Transverse colon (tissue), 4 donors: ENCODE results near the gene LAMTOR4. TPM values are rescaled to one million over a fixed set of nuclear protein-coding genes. Genes with fewer than 3 reads are reported as not detected.

Experiments used
- DNase-seq: peaks from one replicate; pipeline ENCODE4 v3.0.0-alpha.2; 2019
- H3K27ac ChIP-seq, 4 donors: fragments of 200-600 bp; sonication (generic); 2 replicates each; pipeline ENCODE4 v1.5.1; 2016 to 2018; ENCODE audit warnings: inconsistent platforms in 4 of 4
- H3K27me3 ChIP-seq: fragments of 200-600 bp; sonication (generic); 2 replicates; pipeline ENCODE4 v1.5.1; 2017; ENCODE audit warnings: inconsistent platforms
- H3K36me3 ChIP-seq, 4 donors: fragments of 200-600 bp; sonication (generic); 2 replicates each; pipeline ENCODE4 v1.5.1; 2017 to 2019; ENCODE audit warnings: inconsistent platforms in 4 of 4
- H3K4me1 ChIP-seq, 4 donors: fragments of 200-600 bp; sonication (generic); 2 replicates each; pipeline ENCODE4 v1.5.1; 2017 to 2020; ENCODE audit warnings: inconsistent platforms in 4 of 4
- H3K4me3 ChIP-seq, 4 donors: fragments of 200-600 bp; sonication (generic); 1 replicate in 1 of 4; 2 replicates in 3 of 4; pipeline versions ENCODE4 v1.5.1 to v1.6.1; 2017 to 2019; ENCODE audit warnings: inconsistent platforms in 4 of 4
- H3K9me3 ChIP-seq, 2 donors: fragments of 200-600 bp; sonication (generic); 2 replicates each; pipeline ENCODE4 v1.5.1; 2017 to 2019; ENCODE audit warnings: inconsistent platforms in 2 of 2
- CTCF ChIP-seq, 5 experiments: fragments of 200-600 bp in 3 of 5; fragments of 450-650 bp in 2 of 5; sonication (generic) in 3 of 5; IDR thresholded peaks; 1 replicate in 2 of 5; 2 replicates in 3 of 5; pipeline ENCODE4 v1.5.1; 2016 to 2017; ENCODE audit warnings: antibody characterized with exemption in 5 of 5, inconsistent platforms in 3 of 5, mild to moderate bottlenecking in 2 of 5, moderate library complexity in 1 of 5
- EP300 ChIP-seq: sonication (generic); formaldehyde crosslinking; IDR thresholded peaks from one replicate; pipeline ENCODE4 v1.6.1; 2017; ENCODE audit warnings: antibody characterized with exemption, low read depth
- POLR2A ChIP-seq: fragments of 450-650 bp; IDR thresholded peaks from one replicate; pipeline ENCODE4 v1.6.1; 2016; ENCODE audit warnings: antibody characterized with exemption, mild to moderate bottlenecking, moderate library complexity
- POLR2AphosphoS5 ChIP-seq, 3 donors: sonication (generic); formaldehyde crosslinking; IDR thresholded peaks; one replicate each; pipeline ENCODE4 v1.6.1; 2016; ENCODE audit warnings: antibody characterized with exemption in 3 of 3
- WGBS, 2 donors: methylation state at CpG; one replicate each; pipeline ENCODE4 v1.1.5; 2018; ENCODE audit warnings: low coverage in 1 of 2; 5-methylcytosine and 5-hydroxymethylcytosine counted together
- in situ Hi-C, 4 donors: fragments of 200-750 bp; cut with MboI; loops; one replicate each; pipeline versions ENCODE4 v1.15.0 to v1.15.1; 2017; ENCODE audit warnings: low sequenced_read_pairs in 3 of 4, low pct_ligation_motif_present in 1 of 4, low pct_unique_long_range_greater_than_20kb in 1 of 4
- intact Hi-C: fragments of 100-400 bp; cut with DNase I; formaldehyde crosslinking; loops from one replicate; pipeline ENCODE4 v1.15.1; 2023; ENCODE audit warnings: low total_unique reads
- total RNA-seq, 4 donors: library from RNA; depleted of rRNA; stranded (reverse); fragments of >200 nt; gene quantifications; one replicate each; pipeline ENCODE4 v1.1.0, GENCODE V29; 2016

The LAMTOR4 gene
- total RNA-seq, 4 donors from 2014 or later: 105 to 403 (median 256) TPM

DNA sequence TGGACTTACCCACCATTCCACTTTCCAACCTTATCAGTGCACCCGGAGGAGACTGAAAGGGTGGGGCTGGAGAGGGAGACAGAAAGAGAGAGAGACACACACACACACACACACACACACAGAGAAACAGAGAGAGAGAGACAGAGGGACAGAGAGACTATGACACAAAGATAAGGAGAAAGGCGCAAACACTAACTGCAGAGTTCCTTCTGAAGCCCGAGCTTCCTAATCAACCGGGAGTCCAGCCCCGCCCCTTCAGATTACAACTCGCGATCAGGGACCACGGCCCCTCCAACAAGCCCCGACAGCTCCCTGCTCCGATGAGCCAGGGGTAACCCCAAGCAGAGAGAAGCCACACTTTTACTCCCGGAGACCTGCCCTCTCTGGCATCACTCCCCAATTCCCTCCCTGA, 19.2 kb downstream of the LAMTOR4 start:
- Histone ChIP-seq H3K4me1 (peaks cover 10 to 45% (median 34%) of the 10 kb centered on the region in 4 donors), H3K9me3 (no peaks in the 10 kb centered on the region), H3K27ac (peak overlapping the region; percentile 78 to 85 (median 80)), H3K27me3 (peaks cover 16% of the 10 kb centered on the region), H3K36me3 (no peaks in the 10 kb centered on the region), H3K4me3 (peak overlapping the region; percentile 33 to 51 (median 36))
- WGBS, 2 donors: 2% methylated on average over 11 of the region's 11 CpGs; no CpG with 5 or more reads in 1 of the 2 donors
- TF ChIP-seq POLR2A (peak; percentile 14), POLR2AphosphoS5 (IDR thresholded peaks at IDR 0.05) (no peak)
- in situ Hi-C loops (no loop called here), intact Hi-C loops (no loop called here)
- peak; percentile 40 for DNase-seq

GRCh38 chr7:100169147-100169850, 20.6 kb downstream of the LAMTOR4 start:
- intact Hi-C loops: no loop called here
- H3K27ac ChIP-seq: peak overlapping the region; percentile 78 to 85 (median 80)
- H3K4me3 ChIP-seq: no peak overlapping the region
- in situ Hi-C loops: no loop called here
- H3K36me3 ChIP-seq: no peaks in the 10 kb centered on the region
- TF ChIP-seq POLR2A (no peak), EP300 (no peak)
- WGBS, 2 donors: 83 to 85% methylated on average over 7 to 11 of the region's 11 CpGs
- no peaks in the 10 kb centered on the region for H3K9me3 ChIP-seq
- peaks cover 10 to 38% (median 32%) of the 10 kb centered on the region in 4 donors for H3K4me1 ChIP-seq
- no peak for DNase-seq
- H3K27me3 ChIP-seq: peaks cover 16% of the 10 kb centered on the region

GRCh38 chr7:100170101-100170897, 21.6 kb downstream of the LAMTOR4 start:
- WGBS, 2 donors: 86 to 88% methylated on average over 4 to 11 of the region's 11 CpGs
- in situ Hi-C loops: no loop called here
- no peak overlapping the region for H3K27ac ChIP-seq
- no peak for TF ChIP-seq EP300
- no peak for TF ChIP-seq POLR2A
- no peak for TF ChIP-seq POLR2AphosphoS5 (IDR thresholded peaks at IDR 0.05)
- TF ChIP-seq CTCF (IDR thresholded peaks at IDR 0.05): no peak
- peaks cover 10 to 38% (median 32%) of the 10 kb centered on the region in 4 donors for H3K4me1 ChIP-seq
- intact Hi-C loops: no loop called here
- peaks cover 16% of the 10 kb centered on the region for H3K27me3 ChIP-seq
- H3K36me3 ChIP-seq: no peaks in the 10 kb centered on the region
- no peak overlapping the region for H3K4me3 ChIP-seq
- H3K9me3 ChIP-seq: no peaks in the 10 kb centered on the region
- no peak for DNase-seq

- TF ChIP-seq CTCF (IDR thresholded peaks at IDR 0.05): no peak
- no peak for TF ChIP-seq POLR2A
- no peak for TF ChIP-seq EP300
- no peak for TF ChIP-seq POLR2AphosphoS5 (IDR thresholded peaks at IDR 0.05)
- peak; percentile 42 for DNase-seq
- 10% methylated on average over 31 of the region's 61 CpGs; no CpG with 5 or more reads in 1 of the 2 donors for WGBS, 2 donors
- intact Hi-C loops (no loop called here), in situ Hi-C loops (no loop called here)
- peak overlapping the region in 3 of 4 donors; percentile 25 to 55 (median 49) for H3K4me3 ChIP-seq
- H3K36me3 ChIP-seq: no peaks in the 10 kb centered on the region
- H3K4me1 ChIP-seq: peaks cover 10 to 38% (median 32%) of the 10 kb centered on the region in 4 donors
- H3K9me3 ChIP-seq: no peaks in the 10 kb centered on the region
- H3K27ac ChIP-seq: no peak overlapping the region
- peaks cover 16% of the 10 kb centered on the region for H3K27me3 ChIP-seq
Measured at GRCh38 chr7:100171087-100171681, 22.5 kb downstream of the LAMTOR4 start.
